GM19372 (cell line): ENCODE data around the gene PRKX.
"Not testable (repeated sequence)": the region's sequence is repeated elsewhere in the genome, so short reads cannot be mapped to it uniquely, and the experiment has no call there.

Source experiments
- ATAC-seq: cut with Tn5 transposase; IDR thresholded peaks from one replicate; pipeline ENCODE4 v1.9.1; 2021; ENCODE audit warnings: mild to moderate bottlenecking, low read depth, moderate library complexity; ENCODE audit not compliant: unreplicated experiment

Gene PRKX

GRCh38 chrX:3712051-3712869 lies 1.2 kb downstream of the PRKX start:
- peak; percentile 8 for ATAC-seq

- no peak for ATAC-seq
These were observed 2.0 kb downstream of the PRKX start for GRCh38 chrX:3711331-3711917.

DNA sequence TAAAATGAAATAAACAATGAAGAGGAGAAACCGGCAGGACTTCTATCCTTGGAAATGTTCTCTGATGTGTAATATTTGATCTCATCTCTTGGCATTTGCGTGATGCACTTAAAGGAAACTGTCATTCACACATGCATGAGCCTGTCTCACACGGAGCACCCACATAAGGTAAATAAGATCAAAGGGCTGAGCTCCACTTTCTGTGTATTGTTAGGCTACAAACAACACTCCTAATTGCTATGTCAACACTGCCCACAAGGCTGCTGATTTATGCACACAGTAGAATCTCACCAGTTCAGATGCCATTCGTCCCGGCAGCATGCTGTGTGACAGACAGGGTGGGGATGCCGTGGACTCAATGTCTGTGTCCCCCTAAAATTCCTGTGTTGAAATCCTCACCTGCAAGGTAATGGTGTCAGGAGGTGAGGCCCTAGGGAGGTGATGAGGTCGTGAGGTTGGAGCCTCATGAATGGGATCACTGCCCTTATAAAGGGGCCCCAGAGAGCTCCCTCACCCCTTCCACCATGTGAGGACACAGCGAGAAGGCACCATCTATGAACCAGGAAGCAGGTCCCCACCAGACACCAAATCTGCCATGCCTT lies 5.7 kb downstream of the PRKX start:
- not testable (repeated sequence) for ATAC-seq

GRCh38 chrX:3706481-3706880 lies 7.0 kb downstream of the PRKX start:
- ATAC-seq: no peak

DNA sequence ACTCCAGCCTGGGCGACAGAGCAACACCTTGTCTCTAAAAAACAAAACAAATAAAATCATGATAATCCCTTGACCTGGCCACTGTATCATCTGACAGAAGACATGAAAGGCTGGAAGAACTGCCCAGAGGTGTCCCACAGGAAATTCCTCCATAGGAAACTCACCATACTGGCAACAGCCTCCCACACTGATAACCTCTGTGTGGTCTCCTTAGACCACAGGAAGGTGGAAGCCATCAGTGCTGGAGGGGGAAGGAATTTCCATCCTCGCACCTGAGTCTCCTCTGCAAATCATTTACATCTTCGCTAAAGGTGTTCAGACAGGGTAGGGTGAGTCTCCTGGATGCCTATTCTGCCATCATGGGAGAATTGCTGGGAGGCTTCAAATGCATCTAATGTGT lies 10.2 kb downstream of the PRKX start:
- ATAC-seq: not testable (repeated sequence)

- not testable (repeated sequence) for ATAC-seq
These were observed 11.4 kb downstream of the PRKX start for GRCh38 chrX:3702095-3702494.

DNA sequence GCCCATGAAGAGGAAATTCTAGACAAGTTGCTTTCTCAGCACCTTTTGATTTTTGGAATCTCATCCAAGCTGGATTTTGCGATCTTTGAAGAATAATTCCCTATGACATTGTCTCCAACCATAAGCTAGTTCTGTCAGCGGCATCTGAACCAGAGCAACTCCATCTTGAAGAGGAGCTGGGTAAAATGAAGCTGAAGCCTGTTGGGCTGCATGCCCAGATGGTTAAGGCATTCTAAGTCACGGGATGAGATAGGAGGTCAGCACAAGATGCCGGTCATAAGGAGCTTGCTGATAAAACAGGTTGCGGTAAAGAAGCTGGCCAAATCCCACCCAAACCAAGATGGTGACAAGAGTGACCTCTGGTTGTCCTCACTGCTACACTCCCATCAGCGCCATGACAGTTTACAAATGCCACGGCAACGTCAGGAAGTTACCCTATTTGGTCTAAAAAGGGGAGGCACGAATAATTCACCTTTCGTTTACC lies 12.0 kb downstream of the PRKX start:
- not testable (repeated sequence) for ATAC-seq

GRCh38 chrX:3699821-3700381 lies 13.5 kb downstream of the PRKX start:
- no peak for ATAC-seq

DNA sequence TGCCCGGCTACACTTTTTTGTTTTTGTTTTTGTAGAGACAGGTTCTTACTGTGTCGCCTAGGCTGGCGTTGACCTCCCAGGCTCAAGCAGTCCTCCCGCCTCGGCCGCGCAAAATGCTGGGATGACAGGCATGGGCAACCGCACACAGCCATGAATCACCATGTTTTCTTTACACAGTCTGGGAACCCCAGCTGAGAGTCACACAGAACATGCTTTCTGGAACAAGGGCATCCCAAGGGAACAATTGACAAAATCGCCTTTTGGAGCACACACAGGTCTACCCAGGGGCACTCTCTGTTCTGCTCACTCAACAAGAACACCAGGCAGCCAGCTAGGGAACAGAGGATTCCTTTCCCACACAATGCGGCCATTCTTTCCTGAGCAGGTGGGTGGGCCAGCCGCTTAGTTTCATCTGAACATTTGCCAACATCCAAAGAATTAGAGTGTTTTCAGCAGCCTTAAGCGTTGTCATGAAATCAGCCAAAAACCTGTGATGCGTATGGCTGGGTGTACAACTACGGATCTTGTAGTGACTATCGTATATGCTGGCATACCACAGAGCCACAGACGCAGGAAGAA lies 15.7 kb downstream of the PRKX start:
- no peak for ATAC-seq

GRCh38 chrX:3697220-3697684 lies 16.2 kb downstream of the PRKX start:
- no peak for ATAC-seq

- ATAC-seq: no peak
These were observed 17.9 kb downstream of the PRKX start for GRCh38 chrX:3695536-3695935.

- no peak for ATAC-seq
These were observed 23.3 kb downstream of the PRKX start for GRCh38 chrX:3690140-3690539.

DNA sequence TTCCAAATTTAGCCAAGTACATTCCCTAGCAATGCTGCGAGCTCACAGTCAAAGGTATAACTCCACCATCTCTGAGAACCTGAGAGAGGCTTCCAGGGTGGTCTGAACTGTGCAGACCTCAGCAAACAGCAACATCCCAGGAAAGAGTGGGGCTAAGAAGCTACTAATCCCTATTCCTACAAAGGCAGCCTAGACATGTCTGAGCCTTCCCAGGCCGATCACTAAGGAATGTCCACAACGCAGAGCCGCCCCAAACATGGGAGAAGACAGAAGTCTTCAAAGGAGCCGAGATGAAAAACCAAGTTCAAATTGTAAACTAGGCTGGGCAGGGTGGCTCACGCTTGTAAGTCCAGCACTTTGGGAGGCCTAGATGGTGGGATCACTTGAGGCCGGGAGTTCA lies 30.2 kb downstream of the PRKX start:
- not testable (repeated sequence) for ATAC-seq

DNA sequence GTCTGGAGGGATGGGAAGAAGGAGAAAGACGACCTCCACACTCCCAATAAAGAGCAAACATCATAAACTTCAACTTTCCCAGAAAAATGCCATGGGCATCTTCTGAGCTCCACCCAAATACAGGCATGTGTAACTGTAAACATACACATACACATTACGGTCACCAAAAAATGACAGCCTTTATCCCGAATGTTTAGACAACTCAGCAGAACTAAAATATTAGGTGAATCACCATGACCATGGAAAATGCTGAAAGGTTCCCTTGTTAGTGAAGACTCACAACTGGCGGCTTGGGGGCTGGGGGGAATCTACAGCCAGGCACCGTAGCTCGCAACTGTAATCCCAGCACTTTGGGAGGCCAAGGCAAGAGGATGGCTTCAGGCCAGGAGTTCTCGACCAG lies 33.0 kb downstream of the PRKX start:
- ATAC-seq: no peak

DNA sequence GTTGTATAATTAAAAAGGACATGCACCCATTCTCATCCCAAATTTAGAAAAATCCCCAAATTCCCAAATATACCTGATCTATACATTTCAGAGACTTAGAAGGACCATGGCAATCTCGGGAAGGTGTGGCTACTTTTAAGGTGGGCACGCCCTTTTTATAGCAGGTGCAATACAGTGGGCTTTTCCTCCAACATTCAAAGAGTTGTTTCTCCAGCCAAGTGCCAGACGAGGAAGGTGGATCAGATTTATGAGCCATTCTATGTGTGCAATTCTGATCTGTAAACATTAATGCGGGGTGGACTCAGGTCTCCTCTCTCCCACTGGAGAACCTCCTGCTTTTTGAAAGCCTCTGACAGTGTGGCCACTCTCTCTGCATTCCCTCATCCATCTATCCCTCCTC lies 33.8 kb downstream of the PRKX start:
- ATAC-seq: no peak

- ATAC-seq: no peak
These were observed 35.1 kb downstream of the PRKX start for GRCh38 chrX:3678328-3678727.

DNA sequence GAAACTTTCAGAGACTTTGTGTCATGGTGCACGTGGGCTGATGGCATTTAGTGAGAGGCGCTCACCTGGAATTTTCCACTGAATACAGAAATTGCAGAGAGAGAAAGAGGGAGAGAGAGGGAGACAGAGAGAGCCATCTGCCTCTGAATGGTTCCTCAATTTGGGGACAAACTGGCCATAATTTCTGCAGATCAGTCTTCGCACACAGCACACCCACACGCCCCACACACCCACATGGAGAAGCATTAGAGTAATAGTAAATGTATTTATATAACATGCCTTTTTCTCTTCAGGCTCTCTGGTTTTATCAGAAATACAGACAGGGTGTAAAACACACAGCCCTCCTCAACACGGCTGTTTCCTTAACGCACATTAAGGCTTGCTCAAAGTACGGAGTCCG lies 38.6 kb downstream of the PRKX start:
- no peak for ATAC-seq

- no peak for ATAC-seq
These were observed 43.5 kb downstream of the PRKX start for GRCh38 chrX:3669841-3670475.

GRCh38 chrX:3666975-3667374 lies 46.5 kb downstream of the PRKX start:
- no peak for ATAC-seq

DNA sequence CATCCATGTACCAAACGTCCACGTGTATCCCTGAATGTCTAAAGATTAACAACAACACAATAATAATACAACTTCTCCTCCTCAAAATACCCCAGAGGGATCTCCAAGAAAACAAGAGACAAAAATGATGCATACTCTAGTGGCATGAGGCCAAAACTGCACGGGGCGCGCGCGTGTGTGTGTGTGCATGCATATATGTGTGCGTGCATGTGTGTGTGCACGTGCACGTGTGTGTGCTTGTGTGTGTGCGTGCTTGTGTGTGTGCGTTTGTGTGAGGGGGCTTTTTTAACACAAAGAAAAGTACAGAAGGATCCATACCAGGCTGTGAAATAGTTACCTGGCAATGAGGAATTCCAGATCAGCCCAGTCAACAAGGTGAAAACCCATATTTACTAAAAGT lies 48.5 kb downstream of the PRKX start:
- no peak for ATAC-seq
